OCI-LY1 (cell line): ENCODE measurements around the gene RIPK3.

ENCODE experiments used
- H2AFZ ChIP-seq: fragments of 200-600 bp; sonication (generic), shearing (Covaris generic); 2 replicates; pipeline ENCODE4 v1.6.0; 2014; ENCODE audit warnings: antibody characterized with exemption, mild to moderate bottlenecking, low read length
- H3F3A ChIP-seq: fragments of 200-600 bp; sonication (generic), shearing (Covaris generic); 2 replicates; pipeline ENCODE4 v1.6.0; 2014; ENCODE audit warnings: mild to moderate bottlenecking, antibody characterized with exemption, low read length, moderate library complexity; ENCODE audit not compliant: insufficient read depth
- H3K27ac ChIP-seq: fragments of 200-600 bp; sonication (generic); 2 replicates; pipeline ENCODE4 v1.5.1; 2014; ENCODE audit warnings: low read length, mixed run types, mild to moderate bottlenecking, low read depth; ENCODE audit not compliant: poor library complexity, severe bottlenecking
- H3K27me3 ChIP-seq: fragments of 200-600 bp; sonication (generic); 2 replicates; pipeline ENCODE4 v1.6.0; 2014; ENCODE audit warnings: antibody characterized with exemption, mild to moderate bottlenecking, low read length, moderate library complexity; ENCODE audit not compliant: insufficient read depth
- H3K36me3 ChIP-seq: fragments of 200-600 bp; sonication (generic); 2 replicates; pipeline ENCODE4 v1.6.1; 2014; ENCODE audit warnings: mild to moderate bottlenecking, antibody characterized with exemption, low read length, moderate library complexity, mixed read lengths; ENCODE audit not compliant: insufficient read depth
- H3K4me1 ChIP-seq: fragments of 200-600 bp; sonication (generic); 2 replicates; pipeline ENCODE4 v1.5.1; 2014; ENCODE audit warnings: mild to moderate bottlenecking, low read length, moderate library complexity; ENCODE audit not compliant: insufficient read depth, severe bottlenecking
- H3K4me2 ChIP-seq: fragments of 200-600 bp; sonication (generic), shearing (Covaris generic); 2 replicates; pipeline ENCODE4 v1.6.1; 2014; ENCODE audit warnings: low read length
- H3K4me3 ChIP-seq: fragments of 200-600 bp; sonication (generic); 2 replicates; pipeline ENCODE4 v1.5.1; 2014; ENCODE audit warnings: low read length, low read depth, mild to moderate bottlenecking, mixed read lengths; ENCODE audit not compliant: poor library complexity, severe bottlenecking
- H3K79me2 ChIP-seq: fragments of 200-600 bp; shearing (Covaris generic); 2 replicates; pipeline ENCODE4 v1.6.1; 2016; ENCODE audit warnings: mixed run types, low read length, mixed read lengths; ENCODE audit not compliant: insufficient read depth
- H3K9ac ChIP-seq: fragments of 200-600 bp; sonication (generic), shearing (Covaris generic); 2 replicates; pipeline ENCODE4 v1.6.1; 2014; ENCODE audit warnings: mild to moderate bottlenecking, low read length, mixed read lengths
- H3K9me2 ChIP-seq: fragments of 200-600 bp; sonication (generic), shearing (Covaris generic); 2 replicates; pipeline ENCODE4 v1.6.1; 2014; ENCODE audit warnings: low read depth, mild to moderate bottlenecking, low read length, mixed read lengths
- H3K9me3 ChIP-seq: fragments of 200-600 bp; shearing (Covaris generic); 2 replicates; pipeline ENCODE4 v1.6.1; 2014; ENCODE audit warnings: low read length, mixed read lengths
- H4K20me1 ChIP-seq: fragments of 200-600 bp; sonication (generic), shearing (Covaris generic); 2 replicates; pipeline ENCODE4 v1.6.0; 2016; ENCODE audit warnings: mild to moderate bottlenecking, low read length; ENCODE audit not compliant: insufficient read depth
- EZH2 ChIP-seq: fragments of 200-600 bp; sonication (generic), shearing (Covaris generic); IDR thresholded peaks from 2 replicates; pipeline ENCODE4 v1.8.0; 2017; ENCODE audit warnings: borderline replicate concordance, mixed run types, mild to moderate bottlenecking, antibody characterized with exemption, low read length, moderate library complexity, mixed read lengths
- TF ChIP-seq, protein P1 (sequence below): fragments of 200-600 bp; sonication (generic), shearing (Covaris generic); IDR thresholded peaks from 2 replicates; pipeline ENCODE4 v1.5.1; 2017; ENCODE audit warnings: mild to moderate bottlenecking, antibody characterized with exemption, low read length, moderate library complexity, mixed read lengths

Gene RIPK3

DNA sequence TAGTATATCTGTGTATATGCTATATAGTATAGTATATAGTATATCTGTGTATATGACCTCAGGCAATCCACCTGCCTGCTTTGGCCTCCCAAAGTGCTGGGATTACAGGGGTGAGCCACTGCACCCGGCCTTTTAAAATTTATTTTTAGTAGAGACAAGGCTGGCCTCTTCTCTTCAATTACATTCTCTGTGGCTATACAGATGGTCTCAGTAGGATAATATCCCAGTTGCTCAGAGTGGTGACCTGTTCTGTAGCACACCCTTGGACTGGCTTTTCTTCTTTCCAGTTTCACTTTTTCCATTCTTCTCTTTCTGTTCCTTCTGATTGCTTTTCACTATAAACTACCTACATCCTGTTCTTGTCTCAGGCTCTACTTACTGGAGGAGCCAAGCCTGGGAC, 25.1 kb upstream of the RIPK3 start:
- Histone ChIP-seq H3K27me3 (no peaks in the 10 kb centered on the region), H3F3A (no peaks in the 10 kb centered on the region), H4K20me1 (no peaks in the 10 kb centered on the region), H3K9ac (no peak overlapping the region), H3K27ac (no peak overlapping the region), H2AFZ (no peak overlapping the region), H3K9me3 (no peaks in the 10 kb centered on the region), H3K36me3 (no peaks in the 10 kb centered on the region), H3K4me1 (peaks cover 38% of the 10 kb centered on the region), H3K4me3 (no peak overlapping the region), H3K4me2 (no peak overlapping the region), H3K79me2 (no peaks in the 10 kb centered on the region), H3K9me2 (no peaks in the 10 kb centered on the region)
- TF ChIP-seq EZH2, result no peak
- TF ChIP-seq, protein P1, sequence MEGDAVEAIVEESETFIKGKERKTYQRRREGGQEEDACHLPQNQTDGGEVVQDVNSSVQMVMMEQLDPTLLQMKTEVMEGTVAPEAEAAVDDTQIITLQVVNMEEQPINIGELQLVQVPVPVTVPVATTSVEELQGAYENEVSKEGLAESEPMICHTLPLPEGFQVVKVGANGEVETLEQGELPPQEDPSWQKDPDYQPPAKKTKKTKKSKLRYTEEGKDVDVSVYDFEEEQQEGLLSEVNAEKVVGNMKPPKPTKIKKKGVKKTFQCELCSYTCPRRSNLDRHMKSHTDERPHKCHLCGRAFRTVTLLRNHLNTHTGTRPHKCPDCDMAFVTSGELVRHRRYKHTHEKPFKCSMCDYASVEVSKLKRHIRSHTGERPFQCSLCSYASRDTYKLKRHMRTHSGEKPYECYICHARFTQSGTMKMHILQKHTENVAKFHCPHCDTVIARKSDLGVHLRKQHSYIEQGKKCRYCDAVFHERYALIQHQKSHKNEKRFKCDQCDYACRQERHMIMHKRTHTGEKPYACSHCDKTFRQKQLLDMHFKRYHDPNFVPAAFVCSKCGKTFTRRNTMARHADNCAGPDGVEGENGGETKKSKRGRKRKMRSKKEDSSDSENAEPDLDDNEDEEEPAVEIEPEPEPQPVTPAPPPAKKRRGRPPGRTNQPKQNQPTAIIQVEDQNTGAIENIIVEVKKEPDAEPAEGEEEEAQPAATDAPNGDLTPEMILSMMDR, result no peak

DNA sequence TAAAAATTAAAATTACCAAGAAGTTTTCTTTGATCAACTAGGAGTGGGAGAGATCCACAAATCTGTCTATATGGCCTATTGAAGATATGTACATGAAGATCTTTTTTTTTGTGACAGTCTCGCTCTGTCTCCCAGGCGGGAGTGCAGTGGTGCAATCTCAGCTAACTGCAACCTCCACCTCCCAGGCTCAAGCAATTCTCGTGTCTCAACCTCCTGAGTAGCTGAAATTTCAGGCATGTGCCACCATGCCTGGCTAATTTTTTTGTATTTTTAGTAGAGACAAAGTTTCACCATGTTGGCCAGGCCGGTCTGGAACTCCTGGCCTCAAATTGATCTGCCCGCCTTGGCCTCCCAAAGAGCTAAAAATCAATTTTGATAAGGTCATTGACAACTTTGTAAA, 23.6 kb upstream of the RIPK3 start:
- H3K36me3 ChIP-seq, result no peaks in the 10 kb centered on the region
- no peaks in the 10 kb centered on the region for H3K79me2 ChIP-seq
- H3K4me1 ChIP-seq, result peaks cover 24% of the 10 kb centered on the region
- H3K9me3 ChIP-seq, result no peaks in the 10 kb centered on the region
- TF ChIP-seq EZH2, result no peak
- TF ChIP-seq, protein P1, result no peak
- no peaks in the 10 kb centered on the region for H3F3A ChIP-seq
- no peak overlapping the region for H3K27ac ChIP-seq
- H3K4me3 ChIP-seq, result no peak overlapping the region
- H3K27me3 ChIP-seq, result no peaks in the 10 kb centered on the region
- H3K9ac ChIP-seq, result no peak overlapping the region
- H3K9me2 ChIP-seq, result no peaks in the 10 kb centered on the region
- H3K4me2 ChIP-seq, result no peak overlapping the region
- H4K20me1 ChIP-seq, result no peaks in the 10 kb centered on the region
- H2AFZ ChIP-seq, result no peak overlapping the region

DNA sequence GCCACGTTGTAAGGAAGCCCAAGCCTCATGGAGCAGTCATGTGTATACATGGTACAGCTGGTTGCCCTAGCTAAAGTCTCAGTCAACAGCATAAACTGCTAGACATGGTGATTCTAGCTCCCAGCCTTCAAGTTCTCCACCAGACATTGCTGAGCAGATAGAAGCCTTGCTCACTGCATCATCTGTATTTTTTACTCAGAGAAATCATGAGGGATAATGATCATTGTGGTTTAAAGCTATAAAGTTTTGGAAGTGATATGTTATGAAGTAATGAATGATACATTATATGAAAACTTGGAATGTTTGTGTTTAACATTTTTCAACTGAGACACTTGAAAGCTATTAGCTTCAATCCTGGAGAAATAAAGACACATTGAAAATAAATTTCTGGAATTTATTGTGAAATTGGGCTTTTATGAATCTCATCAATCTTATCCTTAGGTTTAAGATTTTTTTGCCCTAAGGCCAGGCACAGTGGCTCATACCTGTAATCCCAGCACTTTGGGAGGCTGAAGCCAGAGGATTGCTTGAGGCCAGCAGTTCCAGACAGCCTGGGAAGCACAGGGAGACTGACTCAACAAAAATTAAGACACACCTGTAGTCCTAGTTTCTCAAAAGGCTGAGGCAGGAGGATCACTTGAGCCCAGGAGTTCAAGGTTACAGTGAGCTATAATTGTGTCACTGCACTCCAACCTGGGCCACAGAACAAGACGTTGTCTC, 22.6 kb upstream of the RIPK3 start:
- TF ChIP-seq, protein P1, result no peak
- no peak for TF ChIP-seq EZH2
- no peak overlapping the region for H3K27ac ChIP-seq
- no peaks in the 10 kb centered on the region for H3K9me3 ChIP-seq
- no peaks in the 10 kb centered on the region for H3K27me3 ChIP-seq
- H3K4me3 ChIP-seq, result no peak overlapping the region
- no peak overlapping the region for H3K9ac ChIP-seq
- H3K9me2 ChIP-seq, result no peaks in the 10 kb centered on the region
- H3K4me2 ChIP-seq, result no peak overlapping the region
- H3K36me3 ChIP-seq, result no peaks in the 10 kb centered on the region
- no peaks in the 10 kb centered on the region for H3F3A ChIP-seq
- no peak overlapping the region for H2AFZ ChIP-seq
- no peaks in the 10 kb centered on the region for H3K79me2 ChIP-seq
- no peaks in the 10 kb centered on the region for H4K20me1 ChIP-seq
- H3K4me1 ChIP-seq, result peaks cover 16% of the 10 kb centered on the region
